GM18505 (cell line): Measurements from ENCODE around the gene PTBP1.
"Not testable (repeated sequence)": the region's sequence is repeated elsewhere in the genome, so short reads cannot be mapped to it uniquely, and the experiment has no call there.

Experiments used
- ATAC-seq: cut with Tn5 transposase; IDR thresholded peaks from one replicate; pipeline ENCODE4 v1.9.1; 2021; ENCODE audit not compliant: unreplicated experiment
- POLR2A ChIP-seq: IDR thresholded peaks from 4 replicates; pipeline ENCODE4 v1.6.1; 2011; ENCODE audit warnings: borderline replicate concordance; ENCODE audit not compliant: insufficient read depth, insufficient read length; ENCODE audit errors: extremely low read depth

PTBP1 gene

GRCh38 chr19:845707-846521, 48.7 kb downstream of the PTBP1 start:
- no peak for ATAC-seq
- no peak for TF ChIP-seq POLR2A

- TF ChIP-seq POLR2A: no peak
- ATAC-seq: no peak
Observed at GRCh38 chr19:848386-848921, 51.2 kb downstream of the PTBP1 start.

GRCh38 chr19:849195-849594, 51.9 kb downstream of the PTBP1 start:
- not testable (repeated sequence) for ATAC-seq

- no peak for TF ChIP-seq POLR2A
- ATAC-seq: no peak
Observed at GRCh38 chr19:850221-850978, 53.1 kb downstream of the PTBP1 start.

- no peak for TF ChIP-seq POLR2A
- ATAC-seq: no peak
Observed at GRCh38 chr19:850979-851335, 53.7 kb downstream of the PTBP1 start.

- no peak for TF ChIP-seq POLR2A
- ATAC-seq: no peak
Observed at GRCh38 chr19:852136-853013, 55.1 kb downstream of the PTBP1 start, which contains the start of gene ELANE. TSS of gene ELANE (plus strand) at chr19:852303. CDS start at chr19:852329, 26 bp downstream.

- TF ChIP-seq POLR2A: no peak
Observed at GRCh38 chr19:853014-853585, 55.8 kb downstream of the PTBP1 start.

GRCh38 chr19:853614-854220, 56.5 kb downstream of the PTBP1 start:
- ATAC-seq: not testable (repeated sequence)

More at GRCh38 chr19:853014-853585, 55.8 kb downstream of the PTBP1 start:
- ATAC-seq: no peak

- ATAC-seq: no peak
- TF ChIP-seq POLR2A: no peak
Observed at GRCh38 chr19:854549-854948, 57.3 kb downstream of the PTBP1 start.

GRCh38 chr19:855142-855541, 57.9 kb downstream of the PTBP1 start:
- TF ChIP-seq POLR2A: no peak
- ATAC-seq: no peak

- ATAC-seq: no peak
- no peak for TF ChIP-seq POLR2A
Observed at GRCh38 chr19:855566-856120, 58.4 kb downstream of the PTBP1 start.

- TF ChIP-seq POLR2A: no peak
Observed at GRCh38 chr19:858284-858683, 61.0 kb downstream of the PTBP1 start.

More at GRCh38 chr19:858284-858683, 61.0 kb downstream of the PTBP1 start:
- no peak for ATAC-seq
